HG02588 (cell line): ENCODE results near the gene GLYATL2.

Experiments
- ATAC-seq: cut with Tn5 transposase; IDR thresholded peaks from one replicate; pipeline ENCODE4 v1.9.1; 2021; ENCODE audit warnings: mild to moderate bottlenecking, moderate library complexity; ENCODE audit not compliant: unreplicated experiment

Gene GLYATL2, protein sequence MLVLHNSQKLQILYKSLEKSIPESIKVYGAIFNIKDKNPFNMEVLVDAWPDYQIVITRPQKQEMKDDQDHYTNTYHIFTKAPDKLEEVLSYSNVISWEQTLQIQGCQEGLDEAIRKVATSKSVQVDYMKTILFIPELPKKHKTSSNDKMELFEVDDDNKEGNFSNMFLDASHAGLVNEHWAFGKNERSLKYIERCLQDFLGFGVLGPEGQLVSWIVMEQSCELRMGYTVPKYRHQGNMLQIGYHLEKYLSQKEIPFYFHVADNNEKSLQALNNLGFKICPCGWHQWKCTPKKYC

DNA sequence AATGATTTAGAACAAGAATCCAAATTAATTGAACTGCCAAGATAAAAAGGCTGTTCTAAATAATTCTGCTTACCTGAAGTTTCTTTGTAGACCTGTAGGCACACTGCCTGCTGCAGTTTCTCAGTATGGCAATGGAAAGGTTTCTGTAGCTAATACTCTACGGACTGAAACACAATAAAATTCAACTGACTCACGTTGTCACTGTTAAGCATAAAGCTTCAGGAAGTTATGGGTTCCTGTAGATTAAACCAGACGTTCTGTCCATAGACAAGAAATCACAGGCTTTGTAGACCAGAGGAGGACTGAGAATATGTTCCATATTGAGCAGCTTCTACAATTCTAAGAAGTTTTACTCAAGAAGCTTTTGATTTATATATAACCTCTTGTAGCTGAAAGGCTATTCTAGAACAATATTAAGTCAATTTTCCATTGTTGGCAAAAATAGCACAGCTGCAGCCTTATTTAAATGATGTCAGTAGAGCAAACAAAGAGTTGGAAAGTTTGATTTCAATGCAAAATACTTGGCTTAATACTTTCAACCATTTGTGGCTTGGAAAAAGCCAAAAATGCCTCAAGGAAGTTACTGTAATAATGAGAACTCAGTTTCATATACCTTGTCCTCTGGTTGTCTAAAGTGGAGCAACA lies at the start of gene GLYATL2:
GLYATL2 (minus strand) TSS at position 344 of the 645 bp plus-strand sequence. CDS start 5,092 bp downstream, outside the sequence.
- ATAC-seq, result no peak

DNA sequence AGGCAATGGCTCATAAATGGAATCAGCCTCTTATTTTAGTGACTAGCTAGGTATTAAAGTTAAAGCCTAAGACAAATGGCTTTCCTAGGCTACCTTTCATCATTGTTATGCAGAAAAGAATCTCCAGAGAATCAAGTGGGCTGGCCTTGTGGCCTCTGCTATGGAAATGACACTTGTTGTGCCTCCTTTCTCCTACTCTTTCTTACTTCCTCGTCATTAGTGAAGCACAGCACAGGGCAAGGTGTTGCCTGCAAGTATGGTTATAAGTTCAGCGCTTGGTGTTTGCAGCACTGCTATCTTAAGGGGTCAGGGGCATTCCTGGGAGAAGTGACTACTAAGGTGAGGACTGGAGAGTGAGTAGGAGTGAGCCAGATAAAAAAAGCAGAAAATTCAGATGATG lies 49.4 kb upstream of the GLYATL2 start:
- no peak for ATAC-seq

DNA sequence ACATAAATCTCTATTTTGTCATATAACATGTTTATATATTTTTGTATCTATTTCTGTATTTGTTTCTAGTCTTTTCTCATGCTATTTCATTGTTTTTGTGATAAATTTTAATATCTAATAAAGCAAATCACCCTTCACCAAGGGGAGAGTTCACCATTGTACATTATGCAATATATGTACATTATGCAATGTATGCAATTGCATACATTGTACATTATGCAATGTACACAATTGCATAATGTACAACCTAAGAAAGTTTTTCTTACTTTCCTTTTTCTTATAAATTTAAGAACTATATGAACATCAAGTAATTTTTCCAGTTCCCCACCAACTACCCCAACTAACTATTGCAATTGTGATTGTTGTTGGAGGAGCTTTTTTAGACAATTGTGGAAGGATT lies 44.1 kb upstream of the GLYATL2 start:
- no peak for ATAC-seq

DNA sequence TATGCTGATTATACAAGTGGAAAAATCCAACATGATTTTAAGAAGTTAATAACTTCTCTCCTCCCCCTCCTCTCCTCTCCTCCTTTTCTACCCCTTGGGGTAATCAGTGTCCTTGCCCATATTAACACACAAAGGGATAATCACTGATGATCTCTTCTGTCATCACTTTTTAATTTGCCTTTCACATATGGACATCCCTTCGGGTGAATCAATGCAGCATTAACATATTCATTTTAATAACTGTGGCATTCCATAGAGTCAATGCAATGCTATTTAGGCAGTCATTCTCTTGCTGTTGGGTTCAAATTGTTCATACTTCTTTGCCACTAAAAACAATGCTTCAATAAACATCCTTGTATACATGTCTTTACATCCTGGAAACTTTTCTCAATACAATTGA lies 42.9 kb upstream of the GLYATL2 start:
- no peak for ATAC-seq

DNA sequence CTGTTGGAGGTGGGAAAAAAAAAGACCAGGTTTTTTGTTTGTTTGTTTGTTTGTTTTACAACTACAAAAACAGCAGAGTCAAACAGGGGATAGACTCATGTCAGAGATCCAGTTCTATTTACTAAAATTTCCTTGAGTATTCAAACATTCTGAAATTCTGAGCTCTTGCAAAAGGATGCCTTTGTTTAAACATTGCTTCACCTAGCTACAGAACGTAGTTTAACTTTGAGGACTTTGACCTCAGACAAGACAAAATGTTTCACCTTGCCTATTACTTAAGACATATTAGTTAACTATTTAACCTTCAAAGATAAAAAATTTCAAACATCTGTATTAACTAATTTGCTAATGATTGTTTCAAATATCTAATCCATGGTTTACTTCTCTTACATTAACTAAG lies 36.1 kb upstream of the GLYATL2 start:
- no peak for ATAC-seq

DNA sequence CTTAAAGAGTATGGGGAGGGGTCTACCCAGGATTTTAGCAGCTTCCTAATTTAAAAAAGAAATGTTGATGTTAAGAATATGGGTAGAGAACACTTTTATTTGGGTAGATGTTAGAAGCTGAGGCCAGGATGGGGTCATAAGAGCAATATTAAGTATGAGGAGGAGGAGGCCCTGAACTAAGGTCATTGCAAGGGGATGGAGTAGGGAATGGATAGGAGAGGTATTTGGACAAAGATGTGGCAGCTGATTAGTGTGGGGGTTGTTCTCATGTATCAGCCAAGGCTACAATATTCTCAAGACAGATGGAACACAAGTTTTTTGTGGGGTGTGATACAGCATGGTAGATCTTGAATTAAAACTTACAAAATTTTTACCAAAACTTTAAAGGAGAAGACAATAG lies 35.7 kb upstream of the GLYATL2 start:
- no peak for ATAC-seq

DNA sequence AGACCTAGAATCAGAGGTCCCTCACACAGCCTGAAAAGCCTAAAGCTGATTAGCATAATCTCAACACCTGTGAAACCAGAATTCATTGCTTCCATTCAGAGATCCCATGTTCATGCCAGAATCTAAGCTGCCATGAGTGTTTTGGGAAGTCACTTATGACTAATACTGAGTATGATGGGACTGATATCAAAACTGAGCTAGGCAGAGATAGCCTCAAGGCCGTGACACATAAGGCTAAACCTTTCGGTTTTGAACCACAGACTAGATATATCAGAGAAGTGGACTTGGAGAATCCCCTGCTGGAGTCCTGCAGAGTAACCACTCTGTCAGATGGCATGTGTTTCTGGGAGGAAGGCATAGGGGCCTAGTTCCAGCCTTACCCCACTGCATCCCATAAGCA lies 23.1 kb upstream of the GLYATL2 start:
- ATAC-seq, result no peak

DNA sequence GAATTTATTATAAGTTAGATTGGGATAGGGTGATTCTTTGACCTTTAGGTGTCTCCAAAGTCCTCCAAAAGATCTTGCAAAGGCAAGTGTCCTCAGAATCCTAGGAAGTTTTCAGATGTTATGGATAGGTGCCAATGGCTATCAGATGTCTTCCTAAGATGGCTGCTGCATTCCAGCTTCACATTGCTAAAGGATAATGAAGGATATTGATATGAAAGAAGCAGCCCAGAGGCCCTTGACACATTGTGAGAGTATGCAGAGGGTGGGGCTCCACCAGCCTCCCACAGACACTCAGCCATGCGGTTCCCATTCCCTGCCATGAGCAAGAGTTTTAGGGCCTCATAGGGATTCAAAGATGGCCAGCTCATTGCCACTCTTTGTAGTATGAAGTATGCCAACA lies 22.3 kb upstream of the GLYATL2 start:
- ATAC-seq, result no peak

DNA sequence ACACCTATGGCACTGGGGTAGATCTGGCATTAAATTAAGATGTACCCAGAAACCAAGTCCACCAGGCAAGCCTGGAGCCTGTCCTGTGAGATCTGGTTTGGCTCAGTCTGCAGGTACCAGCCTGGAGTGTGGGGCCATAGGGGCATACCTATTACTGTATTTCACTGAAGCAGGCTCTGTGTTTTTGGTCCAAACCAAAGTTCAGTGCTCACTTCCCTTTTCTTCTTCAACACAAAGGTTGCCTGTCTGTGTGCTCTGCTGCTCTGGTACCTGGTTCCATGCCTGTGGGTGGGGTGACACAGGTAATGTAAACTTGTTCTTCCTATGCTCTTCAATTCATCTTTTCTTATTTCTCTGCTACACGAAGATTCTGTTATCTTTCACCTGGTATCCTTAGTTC lies 19.8 kb upstream of the GLYATL2 start:
- ATAC-seq, result no peak

DNA sequence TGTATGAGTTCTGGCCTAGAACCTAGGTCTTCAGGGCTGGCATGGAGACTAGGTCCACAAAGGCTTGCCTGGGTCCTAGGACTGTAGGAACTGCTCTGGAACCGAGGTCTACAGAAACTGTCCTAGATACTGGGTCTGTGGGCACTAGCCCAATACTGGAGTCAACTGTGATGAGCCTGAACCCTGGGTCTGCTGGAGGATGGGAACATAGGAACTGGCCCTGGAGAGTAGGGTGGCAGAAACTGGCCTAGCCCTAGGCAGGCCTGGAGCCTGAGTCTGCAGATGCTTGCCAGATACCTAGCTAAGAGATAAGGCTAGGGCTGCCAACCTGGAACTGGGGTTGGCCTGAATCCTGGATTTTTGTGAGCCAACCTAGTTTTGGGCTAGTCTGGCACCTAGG lies 19.2 kb upstream of the GLYATL2 start:
- no peak for ATAC-seq

DNA sequence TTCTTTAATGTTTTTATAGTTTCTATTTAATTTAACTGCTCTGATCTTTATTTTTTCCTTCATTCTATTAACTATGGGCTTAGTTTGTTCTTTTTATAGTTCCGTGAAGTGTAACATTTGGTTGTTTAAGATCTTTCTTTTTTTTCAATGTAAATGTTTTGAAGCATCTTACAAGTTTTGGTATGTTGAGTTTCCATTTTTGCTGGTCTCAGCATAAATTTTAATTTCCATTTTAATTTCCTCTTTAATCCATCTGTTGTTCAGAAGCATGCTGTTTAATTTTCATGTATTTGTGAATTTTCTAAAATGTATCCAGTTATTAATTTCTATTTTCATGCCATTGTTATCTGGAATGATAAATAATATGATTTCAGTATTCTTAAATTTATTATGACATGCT lies 17.0 kb upstream of the GLYATL2 start:
- ATAC-seq, result no peak

DNA sequence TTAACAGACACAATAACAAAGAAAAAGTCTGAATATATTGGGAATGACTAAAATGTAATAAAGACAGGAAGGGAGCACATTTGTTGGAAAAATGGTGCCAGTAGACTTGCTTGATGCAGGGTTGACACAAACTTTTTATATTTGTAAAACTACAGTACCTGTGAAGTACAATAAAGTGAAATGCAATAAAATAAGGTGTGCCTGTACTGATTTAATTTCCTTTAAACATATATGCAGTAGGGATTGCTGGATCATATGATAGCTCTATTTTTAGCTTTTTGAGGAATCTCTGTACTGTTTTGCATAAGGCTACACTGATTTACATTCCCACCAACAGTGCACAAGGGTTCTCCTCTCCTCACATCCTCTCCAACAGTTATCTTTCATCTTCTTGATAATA lies 12.3 kb upstream of the GLYATL2 start:
- no peak for ATAC-seq

DNA sequence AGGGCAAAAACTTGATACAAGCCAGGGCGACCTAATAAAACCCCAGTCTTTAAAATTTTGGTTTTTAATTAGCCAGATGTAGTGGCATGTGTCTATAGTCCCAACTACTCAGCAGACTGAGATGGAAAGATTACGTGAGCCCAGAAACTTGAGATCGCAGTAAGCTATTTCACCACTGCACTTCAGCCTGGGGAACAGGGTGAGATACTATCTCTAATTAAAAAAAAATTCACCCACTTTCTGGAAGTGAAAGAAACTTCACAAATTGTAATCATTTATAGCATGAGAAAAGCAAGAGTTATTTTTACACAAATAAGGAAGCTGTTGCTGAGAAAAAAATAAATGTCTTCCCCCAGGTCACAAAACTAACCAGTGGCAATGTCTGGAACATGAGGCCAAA lies 882 bp upstream of the GLYATL2 start:
- ATAC-seq, result no peak

DNA sequence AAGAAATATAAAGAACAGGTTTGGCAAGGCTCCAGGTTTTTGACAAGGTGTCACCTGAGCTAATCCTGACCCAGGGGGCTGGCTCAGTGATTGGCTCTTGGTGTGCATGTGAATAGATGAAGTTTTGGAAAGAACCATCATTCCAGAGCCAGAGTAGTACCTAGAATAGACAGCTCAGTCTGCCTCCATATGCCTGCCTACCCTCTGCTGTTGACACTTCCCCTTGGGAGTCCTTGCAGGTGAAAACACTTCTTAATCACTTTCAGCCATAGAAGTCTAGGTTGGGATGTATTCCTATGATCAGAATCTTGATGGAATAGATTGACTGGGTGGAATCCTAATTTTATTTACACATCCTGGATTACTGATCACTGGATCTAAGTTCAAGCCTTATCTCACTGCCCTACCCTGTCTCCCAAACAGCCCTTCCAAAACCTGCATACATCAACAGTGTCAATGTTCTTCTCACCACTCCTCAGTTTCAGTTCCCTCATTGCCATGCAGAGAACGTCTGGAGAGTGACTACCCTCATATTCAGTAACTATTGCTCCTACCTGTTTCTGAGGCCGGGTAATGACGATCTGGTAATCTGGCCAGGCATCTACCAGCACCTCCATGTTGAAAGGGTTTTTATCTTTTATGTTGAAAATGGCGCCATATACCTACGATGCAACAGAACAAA lies 6.7 kb downstream of the GLYATL2 start:
- no peak for ATAC-seq

DNA sequence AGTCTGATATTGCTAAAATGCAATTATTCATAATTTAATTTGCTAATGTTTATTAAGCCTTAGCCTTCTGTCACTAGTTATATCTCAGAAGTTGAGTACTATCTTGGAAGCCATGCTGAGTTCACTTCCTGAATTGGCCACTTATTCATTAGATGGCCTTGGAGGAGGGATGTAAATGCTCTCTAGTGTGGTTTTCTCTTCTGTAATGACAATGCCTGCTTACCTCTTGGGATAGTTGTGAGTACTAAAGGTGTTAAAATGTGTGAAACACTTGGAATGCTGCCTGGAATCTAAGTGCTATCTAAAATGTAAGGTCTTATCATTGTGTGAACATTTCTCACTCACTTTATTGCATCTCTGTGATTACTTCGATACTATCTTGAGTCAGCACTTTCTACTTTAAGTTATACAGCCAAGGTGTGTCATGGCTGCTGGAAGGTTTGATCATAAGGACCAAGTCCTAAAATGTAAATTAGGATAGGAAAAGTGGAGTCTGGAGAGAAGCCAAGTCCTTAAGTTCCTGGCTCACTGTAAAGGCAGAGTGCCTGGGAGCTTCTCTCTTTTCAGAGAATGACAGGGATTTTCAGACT lies 12.4 kb downstream of the GLYATL2 start:
- ATAC-seq, result no peak

DNA sequence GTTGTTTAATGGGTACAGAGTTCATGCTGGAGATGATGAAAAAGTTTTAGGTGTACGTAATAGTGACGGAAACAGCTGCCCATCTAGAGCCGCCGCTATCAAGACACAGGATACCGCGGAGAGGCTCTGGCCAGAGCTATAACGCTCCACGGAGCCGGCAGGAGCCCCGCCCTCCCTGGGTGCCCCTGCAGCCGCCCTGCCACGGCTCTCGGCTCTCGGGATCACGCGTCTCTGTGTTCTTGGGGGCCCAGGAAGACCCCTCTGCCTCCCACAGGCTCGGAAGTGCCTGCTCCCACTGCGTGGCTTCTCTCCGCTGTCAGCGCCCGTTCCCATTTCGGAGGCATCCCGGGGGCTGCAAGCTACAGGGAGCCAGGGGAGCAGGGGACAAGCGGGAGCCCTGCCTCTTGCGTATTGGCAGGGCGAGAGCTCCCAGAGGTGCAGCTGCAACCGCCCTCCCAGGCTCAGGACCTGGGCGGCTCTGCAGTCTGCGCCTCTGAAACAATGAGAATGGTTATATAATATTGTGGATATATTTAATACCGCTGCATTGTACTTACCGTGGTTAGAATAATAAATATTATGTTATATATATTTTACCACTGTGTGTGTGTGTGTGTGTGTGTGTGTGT lies 13.7 kb downstream of the GLYATL2 start:
- ATAC-seq, result no peak

DNA sequence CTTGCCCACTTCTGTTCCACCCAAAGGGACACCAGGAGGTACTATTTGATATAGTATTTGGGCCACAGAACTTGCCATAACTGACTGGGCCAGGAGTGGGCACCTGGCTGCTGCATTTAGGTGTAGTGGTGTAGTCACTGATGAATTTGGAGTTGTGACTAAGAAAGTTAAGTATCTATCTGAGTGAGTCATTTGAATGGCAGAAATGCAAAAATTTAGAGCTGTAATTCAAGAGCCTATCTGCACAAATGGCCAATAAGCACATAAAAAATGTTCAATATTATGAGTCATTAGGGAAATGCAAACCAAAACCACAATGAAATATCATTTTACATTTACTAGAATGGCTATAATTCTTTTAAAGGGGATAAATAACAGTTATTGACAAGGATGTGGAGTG lies 14.7 kb downstream of the GLYATL2 start:
- no peak for ATAC-seq

DNA sequence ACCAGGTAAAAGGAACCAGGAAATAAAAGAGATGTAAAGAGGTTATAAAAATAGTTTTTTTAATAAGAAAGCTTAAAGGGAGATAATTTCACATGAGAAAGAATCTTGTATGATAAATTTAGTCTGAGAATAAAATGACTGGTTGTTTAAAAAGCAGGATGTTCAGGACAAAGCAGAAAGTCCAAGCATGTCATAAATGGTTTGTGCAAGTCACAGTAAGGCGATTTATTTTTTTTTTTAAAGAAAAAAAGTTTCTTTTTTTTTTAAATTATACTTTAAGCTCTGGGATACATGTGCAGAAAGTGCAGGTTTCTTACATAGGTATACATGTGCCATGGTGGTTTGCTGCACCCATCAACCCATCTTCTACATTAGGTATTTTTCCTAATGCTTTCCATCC lies 30.8 kb downstream of the GLYATL2 start:
- ATAC-seq, result no peak

DNA sequence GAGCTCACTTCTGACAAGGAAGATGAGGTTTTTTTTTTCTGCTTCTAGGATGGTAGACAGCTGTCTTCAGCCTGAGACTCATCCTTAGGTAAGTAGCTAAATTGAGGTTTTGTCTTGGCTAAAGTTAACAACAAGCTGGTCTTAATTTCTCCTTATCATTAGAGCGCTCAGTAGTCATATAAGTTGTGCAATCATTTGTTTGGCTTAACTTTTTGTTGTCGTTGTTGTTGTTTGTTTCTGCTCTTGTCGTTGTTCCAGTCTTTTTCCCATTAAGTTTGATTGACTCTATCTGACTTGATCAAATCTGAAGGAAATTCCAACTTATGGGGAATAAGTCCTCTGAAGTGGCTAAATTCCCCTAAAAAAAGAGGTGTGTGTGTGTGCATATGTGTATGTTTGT lies 33.0 kb downstream of the GLYATL2 start:
- no peak for ATAC-seq

DNA sequence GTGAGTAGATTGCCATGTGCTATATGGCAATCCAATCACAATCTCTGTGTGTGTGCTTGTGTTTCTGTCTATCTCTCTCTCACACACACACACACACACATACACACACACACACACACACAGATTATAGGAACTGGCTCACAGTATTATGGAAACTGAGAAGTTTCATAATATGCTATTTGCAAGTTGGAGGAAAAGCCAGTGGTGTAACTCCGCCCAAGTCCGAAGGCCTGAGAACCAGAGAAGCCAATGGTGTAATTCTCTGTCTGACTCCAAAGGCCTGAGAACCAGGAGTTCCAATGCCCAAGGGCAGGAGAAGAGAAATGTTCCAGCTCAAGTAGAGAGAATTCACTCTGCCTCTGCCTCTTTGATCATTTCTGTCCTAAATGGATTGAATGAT lies 37.2 kb downstream of the GLYATL2 start:
- ATAC-seq, result no peak

DNA sequence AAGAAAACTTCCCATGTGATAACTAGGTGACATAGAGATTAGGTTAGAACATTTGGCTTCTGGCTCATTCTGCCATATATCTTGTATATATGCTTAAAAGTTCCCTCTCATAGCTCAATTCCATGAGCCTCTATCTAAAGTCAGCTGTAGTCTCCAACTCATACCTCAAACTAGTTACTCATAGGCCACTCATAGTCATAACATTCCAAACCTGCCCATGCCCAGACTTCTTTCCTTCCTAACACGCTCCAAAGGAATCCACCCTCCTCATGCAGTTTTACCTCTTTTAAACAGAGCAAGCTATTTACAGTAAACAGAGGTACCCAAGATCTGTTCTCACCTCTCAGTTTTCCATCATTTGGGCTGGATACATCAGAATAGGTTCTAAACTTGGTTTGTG lies 39.4 kb downstream of the GLYATL2 start:
- no peak for ATAC-seq
